COR-L47 (cell line): ENCODE results near the gene GATB.

ENCODE experiments used
- DNase-seq: peaks from one replicate; lab custom pipeline; 2025; lab: John Stamatoyannopoulos, UW

The GATB gene

GRCh38 chr4:151673908-151674520, 86.8 kb downstream of the GATB start:
- DNase-seq = no peak

DNA sequence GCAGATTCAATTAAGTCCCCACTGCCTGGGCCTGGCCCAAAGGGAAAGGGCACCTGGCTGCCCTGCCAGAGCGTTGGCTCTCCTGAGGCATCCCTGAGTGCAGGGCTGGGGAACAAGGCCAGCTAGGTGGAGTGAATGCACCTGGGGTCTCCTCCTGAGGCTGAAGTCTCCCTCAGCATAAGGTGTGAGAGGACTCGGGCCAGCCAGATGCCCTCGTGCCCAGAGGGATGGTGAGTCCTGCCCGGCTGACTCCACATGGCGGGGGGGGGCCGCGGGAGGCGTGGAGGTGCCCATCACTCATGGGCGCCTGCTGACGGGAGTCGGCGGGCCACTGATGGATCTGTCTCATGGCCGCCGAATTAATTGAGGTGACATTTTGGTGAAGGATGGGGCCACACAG, 87.8 kb downstream of the GATB start:
- DNase-seq = no peak

DNA sequence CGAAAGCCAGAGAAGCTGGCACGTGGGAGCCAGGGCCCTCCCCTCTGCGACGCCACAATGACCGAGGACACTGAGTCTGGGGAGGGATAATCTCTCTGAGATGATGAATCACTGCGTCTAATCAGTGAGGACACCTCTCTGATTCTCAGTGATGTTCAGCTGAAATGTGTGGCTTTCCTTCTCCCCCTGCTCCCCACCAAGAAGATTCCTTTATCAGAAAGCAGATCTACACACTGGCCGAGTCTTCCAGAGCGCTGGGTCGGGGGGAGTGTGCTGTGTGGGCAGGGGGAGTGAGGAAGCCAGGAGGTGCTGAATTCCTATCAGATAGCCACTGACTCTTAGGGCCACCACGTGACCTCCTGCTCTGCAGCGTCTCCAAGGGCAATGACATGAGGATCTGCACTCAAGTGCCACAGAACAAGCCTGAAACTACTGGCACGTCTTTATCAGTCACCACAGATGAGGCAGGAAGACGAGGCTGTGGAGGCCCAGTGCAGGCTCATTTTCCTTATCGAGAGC, 89.2 kb downstream of the GATB start:
- DNase-seq = no peak

- no peak for DNase-seq
These were observed 90.0 kb downstream of the GATB start for GRCh38 chr4:151670843-151671242.

DNA sequence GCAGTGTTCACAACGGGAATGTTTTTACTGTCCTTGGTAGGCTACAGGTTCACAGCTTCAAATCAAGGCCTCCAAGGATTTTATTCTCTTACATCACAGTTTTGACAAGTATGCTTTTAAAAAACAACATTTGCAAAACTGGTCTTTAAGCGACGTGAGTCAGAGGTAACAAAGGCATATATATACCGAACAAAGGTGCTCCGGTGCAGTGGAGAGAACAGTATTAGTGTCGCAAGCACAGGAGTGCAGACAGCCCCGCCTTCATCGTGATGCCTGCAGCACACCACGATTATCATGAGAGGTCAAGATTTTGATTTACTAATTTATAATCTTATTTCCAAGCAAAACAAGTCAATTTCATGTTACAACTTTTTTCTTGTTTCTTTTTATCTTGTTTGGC, 90.8 kb downstream of the GATB start:
- DNase-seq = no peak

DNA sequence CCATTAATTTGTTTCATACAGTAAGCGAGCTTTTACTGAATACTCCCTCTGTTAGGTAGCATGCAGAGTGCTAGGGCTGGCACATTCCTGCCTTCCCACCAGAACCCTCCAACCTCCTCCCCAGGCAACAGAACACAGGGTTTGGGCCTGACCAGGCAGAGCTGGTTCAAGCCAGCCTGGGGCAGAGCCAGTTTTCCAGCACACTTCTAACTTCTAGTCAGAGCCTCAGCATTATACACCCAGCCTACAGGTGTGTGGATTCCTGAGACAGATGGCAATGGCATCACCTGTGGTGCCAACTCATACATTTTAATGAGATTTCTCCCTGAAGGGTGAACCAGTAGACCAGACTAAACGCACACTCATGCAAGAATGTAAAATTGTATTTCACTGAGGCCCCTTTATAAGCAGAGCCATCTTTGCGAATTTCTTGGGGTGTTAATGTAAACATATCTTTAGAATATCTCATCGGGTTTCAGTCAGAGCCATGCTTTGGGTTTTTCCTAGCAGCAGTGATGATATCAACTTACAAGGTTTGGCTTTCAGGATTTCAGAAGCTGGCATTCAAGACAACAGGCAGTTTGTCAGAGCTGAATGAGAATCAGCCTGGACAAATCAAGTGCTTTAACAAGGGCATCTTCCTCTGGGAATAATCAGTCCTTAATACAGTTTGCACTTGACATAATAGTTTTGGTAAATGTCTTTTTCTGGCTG, 92.0 kb downstream of the GATB start:
- DNase-seq = no peak

- DNase-seq = no peak
These were observed 93.1 kb downstream of the GATB start for GRCh38 chr4:151667666-151668065.

- DNase-seq = no peak
These were observed 93.8 kb downstream of the GATB start for GRCh38 chr4:151667048-151667447.

DNA sequence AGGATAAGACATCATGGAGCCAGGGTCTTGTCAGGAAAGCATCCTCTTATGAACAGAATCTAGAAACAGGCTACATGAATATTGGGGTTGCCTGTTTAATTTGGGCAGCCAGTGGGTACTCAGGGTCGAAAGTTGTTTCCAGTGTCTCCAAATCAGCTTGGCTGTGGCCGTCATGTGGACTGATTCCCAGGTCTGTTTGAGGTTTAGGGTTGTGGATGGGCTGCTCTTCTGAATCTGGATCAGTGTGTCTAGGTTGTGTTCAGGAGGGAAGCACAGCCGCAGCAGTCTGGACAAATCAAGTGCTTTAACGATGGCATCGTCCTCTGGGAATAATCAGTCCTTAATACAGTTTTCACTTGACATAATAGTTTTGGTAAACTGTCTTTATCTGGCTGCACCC, 94.3 kb downstream of the GATB start:
- no peak for DNase-seq

DNA sequence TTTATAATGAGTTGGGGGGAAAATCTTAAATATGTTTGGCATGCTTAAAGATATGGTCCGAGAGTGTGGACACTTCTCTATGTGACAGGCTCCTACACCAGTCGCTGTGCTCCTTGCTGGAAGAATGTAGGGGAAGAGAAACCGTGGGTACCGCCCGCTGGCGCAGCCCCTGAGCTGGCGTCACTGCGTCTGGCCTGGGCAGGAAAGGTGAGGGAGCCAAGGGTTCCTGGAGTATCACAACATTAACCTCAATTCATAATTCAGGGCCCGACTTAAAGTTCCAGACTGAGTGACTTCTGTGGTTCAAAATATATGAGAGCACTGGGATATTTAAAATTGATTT, 95.1 kb downstream of the GATB start:
- DNase-seq = no peak

DNA sequence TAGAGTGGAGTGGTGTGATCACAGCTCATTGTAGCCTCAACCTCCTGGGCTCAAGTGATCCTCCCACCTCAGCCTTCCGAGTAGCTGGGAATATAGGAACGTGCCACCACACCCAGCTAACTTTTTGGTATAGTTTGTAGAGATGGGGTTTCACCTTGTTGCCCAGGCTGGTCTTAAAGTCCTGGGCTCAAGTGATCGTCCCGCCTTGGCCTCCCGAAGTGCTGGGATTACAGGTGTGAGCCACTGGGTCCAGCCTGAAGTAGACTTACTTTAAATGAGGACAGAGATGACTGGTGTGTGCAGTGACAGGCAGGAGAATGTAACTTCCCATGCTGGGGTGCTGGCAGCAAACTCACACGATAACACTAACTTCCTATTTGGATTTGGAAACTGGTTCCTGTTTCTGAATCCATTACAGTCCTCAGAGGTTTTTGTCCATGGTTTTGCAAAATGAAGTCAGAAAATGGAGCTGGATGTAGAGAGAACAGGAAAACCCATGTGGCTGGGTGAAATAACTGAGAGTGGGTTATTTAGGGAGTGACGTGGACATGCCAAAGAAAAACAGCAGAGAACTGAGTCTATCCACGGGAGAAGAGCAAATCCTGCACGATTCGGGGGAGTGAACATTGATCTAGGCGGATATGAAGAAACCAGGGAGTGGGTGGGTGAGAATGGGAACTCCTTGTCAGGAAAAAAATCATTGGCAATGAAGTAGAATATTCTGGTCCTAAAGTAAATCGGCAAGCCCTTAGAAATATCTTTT, 95.6 kb downstream of the GATB start:
- DNase-seq = no peak

DNA sequence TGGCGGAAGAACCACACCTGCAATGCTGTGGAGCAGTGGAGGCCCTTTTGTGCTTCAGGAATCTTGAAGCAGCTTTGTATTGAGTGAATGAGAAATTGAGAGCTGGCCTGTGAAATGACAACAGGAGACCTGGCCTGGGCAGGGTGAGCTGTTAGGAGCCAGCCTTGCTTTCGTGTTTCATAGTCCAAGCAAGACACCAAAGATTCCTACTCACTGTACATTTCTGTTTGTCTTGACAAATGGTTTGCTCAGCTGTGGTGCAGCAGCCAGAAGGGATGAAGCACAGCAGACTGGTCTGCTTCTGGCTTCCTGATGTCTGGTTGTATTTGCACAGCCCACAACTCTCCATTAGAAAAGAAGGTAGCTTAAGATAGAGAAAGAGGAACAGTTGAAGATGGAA, 96.5 kb downstream of the GATB start:
- no peak for DNase-seq

- DNase-seq = no peak
These were observed 97.7 kb downstream of the GATB start for GRCh38 chr4:151663109-151663508.

DNA sequence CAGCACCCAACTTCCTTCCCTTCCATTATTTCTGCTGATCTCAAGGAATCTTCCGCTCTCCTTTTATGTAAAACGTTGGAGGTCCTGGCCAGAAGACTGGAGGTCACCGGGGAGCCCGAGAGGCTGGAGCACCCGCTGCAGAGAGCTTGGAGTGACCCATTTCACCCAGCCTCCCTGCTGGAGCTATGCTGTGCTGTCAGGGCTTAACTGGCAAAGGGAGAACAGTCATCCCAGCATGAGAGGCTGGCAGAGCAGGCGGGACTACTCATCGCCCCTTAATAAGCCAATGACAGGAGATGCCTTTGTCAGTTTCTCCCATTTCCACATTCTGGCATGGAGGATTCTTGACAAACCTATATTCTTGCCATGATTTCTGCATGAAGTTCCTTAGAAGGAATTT, 98.9 kb downstream of the GATB start:
- no peak for DNase-seq

DNA sequence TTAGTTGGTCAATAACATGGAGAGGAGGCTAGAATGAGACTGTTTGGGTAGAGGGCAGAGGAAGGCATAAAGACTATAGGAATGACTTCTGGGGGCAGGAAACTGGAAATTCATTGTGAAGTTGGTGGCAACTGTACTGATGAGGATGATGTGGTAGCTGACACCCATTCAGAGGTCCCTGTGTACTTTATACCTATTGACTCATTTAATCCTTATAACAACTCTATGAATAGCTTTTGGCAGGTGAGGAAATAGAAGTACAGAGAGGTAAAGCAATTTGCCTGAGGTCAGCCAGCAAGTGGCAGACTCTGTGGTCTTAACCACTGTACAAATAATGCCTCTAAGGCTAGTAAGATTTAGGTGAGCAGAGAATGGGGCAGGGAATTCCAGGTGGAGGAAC, 100.1 kb downstream of the GATB start:
- DNase-seq = no peak

- DNase-seq = no peak
These were observed 101.0 kb downstream of the GATB start for GRCh38 chr4:151659601-151660364.

- no peak for DNase-seq
These were observed 101.7 kb downstream of the GATB start for GRCh38 chr4:151658959-151659600.

- no peak for DNase-seq
These were observed 102.9 kb downstream of the GATB start for GRCh38 chr4:151657896-151658295.

GRCh38 chr4:151656058-151656457, 104.7 kb downstream of the GATB start:
- DNase-seq = no peak

GRCh38 chr4:151653548-151653918, 107.3 kb downstream of the GATB start:
- DNase-seq = no peak

- DNase-seq = no peak
These were observed 107.8 kb downstream of the GATB start for GRCh38 chr4:151652841-151653547.
